Measurements from ENCODE around the gene RPS26. TPM values are rescaled to one million over a fixed set of nuclear protein-coding genes. Genes with fewer than 3 reads are reported as not detected.

RPS26 gene
- total RNA-seq, 1 experiment from 2014 or later, result 77.2 TPM

- Mint-ChIP-seq H3K27ac (no peak overlapping the region), H3K36me3 (no peaks in the 10 kb centered on the region), H3K27me3 (ENCODE audit: low read depth) (no peaks in the 10 kb centered on the region), H3K9me3 (no peaks in the 10 kb centered on the region), H3K4me1 (no peaks in the 10 kb centered on the region), H3K4me3 (no peak overlapping the region)
- CTCF ChIA-PET, result interaction anchor here (0.5 to 0.6 kb wide), 2 partner anchors 27 to 102 kb away, joined by 4 to 5 read pairs; no protein-coding TSS in a partner anchor
- DNase-seq (ENCODE audit: low spot score) (no peak), ATAC-seq (no peak)
- POLR2A ChIA-PET, result interaction anchor here (0.6 kb wide), 1 partner anchor 224 kb away, joined by 5 read pairs; no protein-coding TSS in a partner anchor
- TF ChIP-seq ZBTB21 (CRISPR knock-in tag; IDR thresholded peaks at IDR 0.05; ENCODE audit: borderline replicate concordance) (no peak), AFF4 (CRISPR knock-in tag; IDR thresholded peaks at IDR 0.05; ENCODE audit: borderline replicate concordance) (no peak), GTF2I (CRISPR knock-in tag; conservative IDR thresholded peaks at IDR 0.05) (no peak), MYBL2 (CRISPR knock-in tag; IDR thresholded peaks at IDR 0.05) (no peak), RORB (CRISPR knock-in tag; IDR thresholded peaks at IDR 0.05) (no peak), MLX (CRISPR knock-in tag; IDR thresholded peaks at IDR 0.05) (no peak), TEAD1 (CRISPR knock-in tag; IDR thresholded peaks at IDR 0.05) (no peak), ZNF425 (CRISPR knock-in tag; conservative IDR thresholded peaks at IDR 0.05) (no peak), FOXK1 (CRISPR knock-in tag; IDR thresholded peaks at IDR 0.05) (no peak), IRF1 (CRISPR knock-in tag; IDR thresholded peaks at IDR 0.05) (no peak), ELF4 (CRISPR knock-in tag; IDR thresholded peaks at IDR 0.05; ENCODE audit: low read depth) (no peak), CDX4 (CRISPR knock-in tag; IDR thresholded peaks at IDR 0.05; ENCODE audit: borderline replicate concordance) (no peak), ZNF138 (CRISPR knock-in tag; conservative IDR thresholded peaks at IDR 0.05) (no peak), NFE2L1 (CRISPR knock-in tag; IDR thresholded peaks at IDR 0.05) (no peak), ZNF532 (CRISPR knock-in tag; IDR thresholded peaks at IDR 0.05; ENCODE audit: borderline replicate concordance) (no peak), ATF3 (CRISPR knock-in tag; conservative IDR thresholded peaks at IDR 0.05) (no peak), ZNF121 (CRISPR knock-in tag; IDR thresholded peaks at IDR 0.05) (no peak), TP53 (CRISPR knock-in tag; IDR thresholded peaks at IDR 0.05) (no peak), ZNF263 (CRISPR knock-in tag; IDR thresholded peaks at IDR 0.05; ENCODE audit: low read depth) (no peak)
Measured at GRCh38 chr12:56062996-56063395, 21.3 kb downstream of the RPS26 start.
